Measurements from ENCODE around the gene SEMA6A.

The SEMA6A gene

GRCh38 chr5:116509483-116510244 lies 65.0 kb downstream of the SEMA6A start:
- Histone ChIP-seq H3K36me3 (ENCODE audit: insufficient read depth, insufficient read length, low read length) (peaks cover 4% of the 10 kb centered on the region), H3K9ac (ENCODE audit: insufficient read length, low read depth) (no peak overlapping the region), H3K27me3 (ENCODE audit: insufficient read depth, insufficient read length) (no peaks in the 10 kb centered on the region), H3K4me3 (ENCODE audit: insufficient read length, low read depth) (no peak overlapping the region), H3K9me3 (ENCODE audit: insufficient read depth, low read length) (no peaks in the 10 kb centered on the region), H3K4me1 (ENCODE audit: insufficient read depth, insufficient read length) (no peaks in the 10 kb centered on the region)
- TF ChIP-seq YY1 (IDR thresholded peaks at IDR 0.05; ENCODE audit: insufficient read depth, insufficient read length) (no peak), SUZ12 (IDR thresholded peaks at IDR 0.05; ENCODE audit: extremely low read depth, insufficient read depth, insufficient read length) (no peak), ZNF274 (IDR thresholded peaks at IDR 0.05; ENCODE audit: low read depth, low read length) (no peak)
- DNase-seq (ENCODE audit: low read depth, low spot score) = no peak

- DNase-seq (ENCODE audit: low read depth, low spot score) = no peak
- Histone ChIP-seq H3K4me1 (ENCODE audit: insufficient read depth, insufficient read length) (no peaks in the 10 kb centered on the region), H3K9ac (ENCODE audit: insufficient read length, low read depth) (no peak overlapping the region), H3K27me3 (ENCODE audit: insufficient read depth, insufficient read length) (no peaks in the 10 kb centered on the region), H3K9me3 (ENCODE audit: insufficient read depth, low read length) (no peaks in the 10 kb centered on the region), H3K4me3 (ENCODE audit: insufficient read length, low read depth) (no peak overlapping the region), H3K36me3 (ENCODE audit: insufficient read depth, insufficient read length, low read length) (peaks cover 10% of the 10 kb centered on the region)
- TF ChIP-seq ZNF274 (IDR thresholded peaks at IDR 0.05; ENCODE audit: low read depth, low read length) (no peak), SUZ12 (IDR thresholded peaks at IDR 0.05; ENCODE audit: extremely low read depth, insufficient read depth, insufficient read length) (no peak), YY1 (IDR thresholded peaks at IDR 0.05; ENCODE audit: insufficient read depth, insufficient read length) (no peak)
Measured at GRCh38 chr5:116508835-116509234, 65.8 kb downstream of the SEMA6A start.

DNA sequence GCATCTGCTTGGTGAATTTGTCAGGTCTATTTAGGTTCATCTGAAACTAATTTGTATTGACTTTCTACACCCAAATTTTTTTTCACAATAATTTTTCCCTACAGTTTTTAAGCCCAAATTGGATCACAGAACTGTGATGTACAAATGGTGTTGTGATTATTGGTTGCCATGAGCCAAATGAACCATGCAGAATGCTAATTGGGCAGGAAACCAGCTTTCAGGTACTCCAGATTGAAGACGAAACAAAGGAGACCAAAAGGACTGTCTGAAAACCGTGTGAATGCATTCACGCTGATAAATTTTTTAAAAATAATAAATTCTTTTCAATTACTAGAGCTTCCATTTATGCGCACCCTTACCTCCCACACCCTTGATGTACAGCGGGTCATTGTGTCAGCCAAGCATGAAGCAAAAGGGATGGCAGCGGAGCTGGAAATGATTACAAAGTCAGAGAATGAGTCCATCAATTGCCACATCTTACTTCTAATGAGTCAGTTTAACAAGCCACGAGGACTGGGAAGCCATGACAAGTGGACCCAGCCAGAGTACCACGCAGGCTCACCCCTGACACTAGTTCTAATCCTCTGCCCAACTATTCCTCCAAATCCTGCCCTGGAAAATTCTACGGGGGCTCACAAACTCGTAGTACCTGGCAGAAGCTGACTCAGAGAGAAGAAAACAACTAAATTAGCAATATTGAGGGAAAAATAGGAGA lies 66.5 kb downstream of the SEMA6A start:
- no peak for DNase-seq (ENCODE audit: low read depth, low spot score)
- no peaks in the 10 kb centered on the region for H3K9me3 ChIP-seq (ENCODE audit: insufficient read depth, low read length)
- no peak overlapping the region for H3K4me3 ChIP-seq (ENCODE audit: insufficient read length, low read depth)
- no peak for TF ChIP-seq YY1 (IDR thresholded peaks at IDR 0.05; ENCODE audit: insufficient read depth, insufficient read length)
- TF ChIP-seq SUZ12 (IDR thresholded peaks at IDR 0.05; ENCODE audit: extremely low read depth, insufficient read depth, insufficient read length) = no peak
- no peak for TF ChIP-seq ZNF274 (IDR thresholded peaks at IDR 0.05; ENCODE audit: low read depth, low read length)
- no peak overlapping the region for H3K9ac ChIP-seq (ENCODE audit: insufficient read length, low read depth)
- no peaks in the 10 kb centered on the region for H3K4me1 ChIP-seq (ENCODE audit: insufficient read depth, insufficient read length)
- peaks cover 13% of the 10 kb centered on the region for H3K36me3 ChIP-seq (ENCODE audit: insufficient read depth, insufficient read length, low read length)
- no peaks in the 10 kb centered on the region for H3K27me3 ChIP-seq (ENCODE audit: insufficient read depth, insufficient read length)

GRCh38 chr5:116507051-116507537 lies 67.5 kb downstream of the SEMA6A start:
- no peaks in the 10 kb centered on the region for H3K27me3 ChIP-seq (ENCODE audit: insufficient read depth, insufficient read length)
- DNase-seq (ENCODE audit: low read depth, low spot score) = no peak
- H3K4me1 ChIP-seq (ENCODE audit: insufficient read depth, insufficient read length) = no peaks in the 10 kb centered on the region
- no peak overlapping the region for H3K4me3 ChIP-seq (ENCODE audit: insufficient read length, low read depth)
- TF ChIP-seq SUZ12 (IDR thresholded peaks at IDR 0.05; ENCODE audit: extremely low read depth, insufficient read depth, insufficient read length) = no peak
- H3K36me3 ChIP-seq (ENCODE audit: insufficient read depth, insufficient read length, low read length) = peaks cover 19% of the 10 kb centered on the region
- H3K9me3 ChIP-seq (ENCODE audit: insufficient read depth, low read length) = no peaks in the 10 kb centered on the region
- no peak overlapping the region for H3K9ac ChIP-seq (ENCODE audit: insufficient read length, low read depth)

GRCh38 chr5:116506488-116506887 lies 68.1 kb downstream of the SEMA6A start:
- no peak for TF ChIP-seq YY1 (IDR thresholded peaks at IDR 0.05; ENCODE audit: insufficient read depth, insufficient read length)
- TF ChIP-seq SUZ12 (IDR thresholded peaks at IDR 0.05; ENCODE audit: extremely low read depth, insufficient read depth, insufficient read length) = no peak
- no peak for TF ChIP-seq ZNF274 (IDR thresholded peaks at IDR 0.05; ENCODE audit: low read depth, low read length)

GRCh38 chr5:116504593-116505166 lies 69.9 kb downstream of the SEMA6A start:
- Histone ChIP-seq H3K4me3 (ENCODE audit: insufficient read length, low read depth) (no peak overlapping the region), H3K27me3 (ENCODE audit: insufficient read depth, insufficient read length) (no peaks in the 10 kb centered on the region), H3K9me3 (ENCODE audit: insufficient read depth, low read length) (no peaks in the 10 kb centered on the region), H3K4me1 (ENCODE audit: insufficient read depth, insufficient read length) (no peaks in the 10 kb centered on the region), H3K36me3 (ENCODE audit: insufficient read depth, insufficient read length, low read length) (peaks cover 36% of the 10 kb centered on the region), H3K9ac (ENCODE audit: insufficient read length, low read depth) (no peak overlapping the region)
- TF ChIP-seq YY1 (IDR thresholded peaks at IDR 0.05; ENCODE audit: insufficient read depth, insufficient read length) = no peak
- TF ChIP-seq SUZ12 (IDR thresholded peaks at IDR 0.05; ENCODE audit: extremely low read depth, insufficient read depth, insufficient read length) = no peak
- no peak for TF ChIP-seq ZNF274 (IDR thresholded peaks at IDR 0.05; ENCODE audit: low read depth, low read length)
- DNase-seq (ENCODE audit: low read depth, low spot score) = no peak

More at GRCh38 chr5:116506488-116506887, 68.1 kb downstream of the SEMA6A start:
- no peaks in the 10 kb centered on the region for H3K4me1 ChIP-seq (ENCODE audit: insufficient read depth, insufficient read length)
- peaks cover 23% of the 10 kb centered on the region for H3K36me3 ChIP-seq (ENCODE audit: insufficient read depth, insufficient read length, low read length)
- H3K9ac ChIP-seq (ENCODE audit: insufficient read length, low read depth) = no peak overlapping the region
- no peak overlapping the region for H3K4me3 ChIP-seq (ENCODE audit: insufficient read length, low read depth)
- DNase-seq (ENCODE audit: low read depth, low spot score) = no peak
- H3K27me3 ChIP-seq (ENCODE audit: insufficient read depth, insufficient read length) = no peaks in the 10 kb centered on the region
- H3K9me3 ChIP-seq (ENCODE audit: insufficient read depth, low read length) = no peaks in the 10 kb centered on the region

DNA sequence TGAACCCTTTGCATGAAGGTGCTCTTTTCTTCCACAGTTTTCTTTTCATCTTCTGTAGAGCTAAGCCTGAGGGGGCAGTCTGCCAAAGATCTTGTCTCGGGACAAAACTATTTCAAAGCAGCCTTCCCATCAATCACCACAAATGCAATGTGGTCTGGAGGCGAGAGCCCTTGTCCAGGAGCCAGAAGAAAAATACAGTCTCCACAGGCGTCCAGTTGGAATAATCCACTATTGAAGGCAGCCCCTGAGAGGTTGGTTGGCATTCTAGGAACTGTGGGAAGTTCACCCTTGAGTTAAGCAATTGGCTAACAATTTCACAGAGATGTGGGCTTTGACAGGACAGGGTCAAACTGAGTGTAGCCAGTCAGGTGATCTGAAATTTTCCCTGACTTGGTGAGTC lies 72.0 kb downstream of the SEMA6A start:
- no peak for DNase-seq (ENCODE audit: low read depth, low spot score)
- TF ChIP-seq SUZ12 (IDR thresholded peaks at IDR 0.05; ENCODE audit: extremely low read depth, insufficient read depth, insufficient read length) = no peak
- TF ChIP-seq YY1 (IDR thresholded peaks at IDR 0.05; ENCODE audit: insufficient read depth, insufficient read length) = no peak
- TF ChIP-seq ZNF274 (IDR thresholded peaks at IDR 0.05; ENCODE audit: low read depth, low read length) = no peak
- Histone ChIP-seq H3K9ac (ENCODE audit: insufficient read length, low read depth) (no peak overlapping the region), H3K36me3 (ENCODE audit: insufficient read depth, insufficient read length, low read length) (peaks cover 48% of the 10 kb centered on the region), H3K9me3 (ENCODE audit: insufficient read depth, low read length) (no peaks in the 10 kb centered on the region), H3K4me1 (ENCODE audit: insufficient read depth, insufficient read length) (no peaks in the 10 kb centered on the region), H3K4me3 (ENCODE audit: insufficient read length, low read depth) (no peak overlapping the region), H3K27me3 (ENCODE audit: insufficient read depth, insufficient read length) (no peaks in the 10 kb centered on the region)
